Immature natural killer cell (primary cell): ENCODE measurements around the gene LRP1B. TPM values are rescaled to one million over a fixed set of nuclear protein-coding genes. Genes with fewer than 3 reads are reported as not detected.

Source experiments
- DNase-seq, 3 donors: peaks; one replicate each; pipeline ENCODE4 v3.0.0; 2022; ENCODE audit warnings: mixed read lengths in 1 of 3
- H3K27ac Mint-ChIP-seq, 6 donors: one replicate each; pipeline ENCODE4 v1.8.0; 2020; ENCODE audit warnings: mixed read lengths in 6 of 6, mild to moderate bottlenecking in 5 of 6, inconsistent platforms in 4 of 6, moderate library complexity in 3 of 6
- H3K27me3 Mint-ChIP-seq, 3 donors: one replicate each; pipeline ENCODE4 v1.8.0; 2020 to 2021; ENCODE audit warnings: low read depth in 3 of 3, mild to moderate bottlenecking in 3 of 3, mixed read lengths in 3 of 3, moderate library complexity in 3 of 3, inconsistent platforms in 1 of 3
- H3K36me3 Mint-ChIP-seq, 3 donors: one replicate each; pipeline ENCODE4 v1.8.0; 2020; ENCODE audit warnings: mixed read lengths in 3 of 3, inconsistent platforms in 2 of 3, mild to moderate bottlenecking in 2 of 3
- H3K4me1 Mint-ChIP-seq, 2 donors: one replicate each; pipeline ENCODE4 v1.8.0; 2020; ENCODE audit warnings: inconsistent platforms in 2 of 2, mild to moderate bottlenecking in 2 of 2, mixed read lengths in 2 of 2, moderate library complexity in 1 of 2
- H3K4me3 Mint-ChIP-seq, 5 donors: one replicate each; pipeline ENCODE4 v1.8.0; 2020; ENCODE audit warnings: mild to moderate bottlenecking in 5 of 5, mixed read lengths in 5 of 5, inconsistent platforms in 3 of 5, moderate library complexity in 3 of 5
- H3K9me3 Mint-ChIP-seq, 6 donors: one replicate each; pipeline ENCODE4 v1.8.0; 2020; ENCODE audit warnings: mild to moderate bottlenecking in 6 of 6, mixed read lengths in 6 of 6, inconsistent platforms in 4 of 6, moderate library complexity in 3 of 6
- polyA plus RNA-seq, 3 donors: library from polyadenylated mRNA; unstranded; fragments of 300-500 nt; fragmentation: Illumina TruSeq; gene quantifications; one replicate each; pipeline ENCODE4 v1.2.3, GENCODE V29; 2021

The LRP1B gene
- polyA plus RNA-seq, 3 donors from 2014 or later, result not detected

- Mint-ChIP-seq H3K4me3 (no peak overlapping the region), H3K4me1 (no peaks in the 10 kb centered on the region), H3K9me3 (peaks cover 2 to 34% (median 14%) of the 10 kb centered on the region in 6 donors), H3K36me3 (no peaks in the 10 kb centered on the region), H3K27ac (no peak overlapping the region), H3K27me3 (no peaks in the 10 kb centered on the region)
- DNase-seq, result no peak
Measured at GRCh38 chr2:140929849-140930248, 1201.0 kb downstream of the LRP1B start.

- Mint-ChIP-seq H3K27ac (no peak overlapping the region), H3K36me3 (no peaks in the 10 kb centered on the region)
Measured at GRCh38 chr2:140918426-140918825, 1212.4 kb downstream of the LRP1B start.

GRCh38 chr2:140916410-140916809, 1214.4 kb downstream of the LRP1B start:
- H3K4me1 Mint-ChIP-seq, result no peaks in the 10 kb centered on the region
- H3K4me3 Mint-ChIP-seq, result no peak overlapping the region
- no peak overlapping the region for H3K27ac Mint-ChIP-seq

More at GRCh38 chr2:140918426-140918825, 1212.4 kb downstream of the LRP1B start:
- Mint-ChIP-seq H3K27me3 (peaks cover 0 to 2% (median 0%) of the 10 kb centered on the region in 3 donors), H3K4me3 (no peak overlapping the region), H3K4me1 (no peaks in the 10 kb centered on the region), H3K9me3 (peaks cover 0 to 43% (median 18%) of the 10 kb centered on the region in 6 donors)
- DNase-seq, result no peak

GRCh38 chr2:140910683-140911082, 1220.1 kb downstream of the LRP1B start:
- Mint-ChIP-seq H3K9me3 (peaks cover 0 to 42% (median 20%) of the 10 kb centered on the region in 6 donors), H3K36me3 (no peaks in the 10 kb centered on the region), H3K27me3 (peaks cover 0 to 2% (median 0%) of the 10 kb centered on the region in 3 donors), H3K27ac (no peak overlapping the region), H3K4me3 (no peak overlapping the region), H3K4me1 (no peaks in the 10 kb centered on the region)
- DNase-seq, result no peak

More at GRCh38 chr2:140916410-140916809, 1214.4 kb downstream of the LRP1B start:
- H3K27me3 Mint-ChIP-seq, result peaks cover 0 to 2% (median 0%) of the 10 kb centered on the region in 3 donors
- peaks cover 0 to 49% (median 18%) of the 10 kb centered on the region in 6 donors for H3K9me3 Mint-ChIP-seq
- no peaks in the 10 kb centered on the region for H3K36me3 Mint-ChIP-seq
- no peak for DNase-seq

- H3K4me1 Mint-ChIP-seq, result no peaks in the 10 kb centered on the region
- H3K27ac Mint-ChIP-seq, result no peak overlapping the region
- no peaks in the 10 kb centered on the region for H3K36me3 Mint-ChIP-seq
- H3K4me3 Mint-ChIP-seq, result no peak overlapping the region
- peaks cover 0 to 2% (median 0%) of the 10 kb centered on the region in 3 donors for H3K27me3 Mint-ChIP-seq
- peaks cover 3 to 45% (median 14%) of the 10 kb centered on the region in 6 donors for H3K9me3 Mint-ChIP-seq
- DNase-seq, result no peak
Measured at GRCh38 chr2:140905083-140905781, 1225.6 kb downstream of the LRP1B start.

GRCh38 chr2:140895378-140895777, 1235.4 kb downstream of the LRP1B start:
- peaks cover 0 to 3% (median 0%) of the 10 kb centered on the region in 3 donors for H3K36me3 Mint-ChIP-seq

GRCh38 chr2:140893685-140894084, 1237.1 kb downstream of the LRP1B start:
- DNase-seq, result no peak
- H3K4me3 Mint-ChIP-seq, result no peak overlapping the region
- peaks cover 15 to 69% (median 23%) of the 10 kb centered on the region in 6 donors for H3K9me3 Mint-ChIP-seq
- no peak overlapping the region for H3K27ac Mint-ChIP-seq
- H3K4me1 Mint-ChIP-seq, result no peaks in the 10 kb centered on the region
- peaks cover 0 to 3% (median 0%) of the 10 kb centered on the region in 3 donors for H3K36me3 Mint-ChIP-seq
- peaks cover 0 to 1% (median 0%) of the 10 kb centered on the region in 3 donors for H3K27me3 Mint-ChIP-seq

More at GRCh38 chr2:140895378-140895777, 1235.4 kb downstream of the LRP1B start:
- H3K4me3 Mint-ChIP-seq, result no peak overlapping the region
- H3K9me3 Mint-ChIP-seq, result peaks cover 14 to 71% (median 28%) of the 10 kb centered on the region in 6 donors
- no peak overlapping the region for H3K27ac Mint-ChIP-seq
- H3K27me3 Mint-ChIP-seq, result peaks cover 0 to 1% (median 0%) of the 10 kb centered on the region in 3 donors
- no peak for DNase-seq
- H3K4me1 Mint-ChIP-seq, result no peaks in the 10 kb centered on the region

- peaks cover 0 to 3% (median 0%) of the 10 kb centered on the region in 3 donors for H3K36me3 Mint-ChIP-seq
- no peak for DNase-seq
Measured at GRCh38 chr2:140892911-140893637, 1237.7 kb downstream of the LRP1B start.

GRCh38 chr2:140892436-140892835, 1238.4 kb downstream of the LRP1B start:
- H3K4me1 Mint-ChIP-seq, result no peaks in the 10 kb centered on the region
- H3K27ac Mint-ChIP-seq, result no peak overlapping the region
- no peak for DNase-seq

More at GRCh38 chr2:140892911-140893637, 1237.7 kb downstream of the LRP1B start:
- Mint-ChIP-seq H3K27ac (no peak overlapping the region), H3K4me3 (no peak overlapping the region), H3K9me3 (peaks cover 15 to 66% (median 21%) of the 10 kb centered on the region in 6 donors), H3K27me3 (peaks cover 0 to 1% (median 0%) of the 10 kb centered on the region in 3 donors), H3K4me1 (no peaks in the 10 kb centered on the region)

GRCh38 chr2:140891614-140892212, 1239.1 kb downstream of the LRP1B start:
- no peak for DNase-seq
- H3K4me3 Mint-ChIP-seq, result no peak overlapping the region
- peaks cover 0 to 7% (median 0%) of the 10 kb centered on the region in 3 donors for H3K36me3 Mint-ChIP-seq
- peaks cover 0 to 1% (median 0%) of the 10 kb centered on the region in 3 donors for H3K27me3 Mint-ChIP-seq
- peaks cover 15 to 64% (median 27%) of the 10 kb centered on the region in 6 donors for H3K9me3 Mint-ChIP-seq
- no peak overlapping the region for H3K27ac Mint-ChIP-seq
- no peaks in the 10 kb centered on the region for H3K4me1 Mint-ChIP-seq

More at GRCh38 chr2:140892436-140892835, 1238.4 kb downstream of the LRP1B start:
- Mint-ChIP-seq H3K27me3 (peaks cover 0 to 1% (median 0%) of the 10 kb centered on the region in 3 donors), H3K9me3 (peaks cover 15 to 66% (median 26%) of the 10 kb centered on the region in 6 donors), H3K4me3 (no peak overlapping the region), H3K36me3 (peaks cover 0 to 7% (median 0%) of the 10 kb centered on the region in 3 donors)

- Mint-ChIP-seq H3K4me1 (no peaks in the 10 kb centered on the region), H3K4me3 (no peak overlapping the region), H3K27me3 (peaks cover 0 to 2% (median 0%) of the 10 kb centered on the region in 3 donors), H3K27ac (no peak overlapping the region), H3K36me3 (peaks cover 0 to 4% (median 0%) of the 10 kb centered on the region in 3 donors), H3K9me3 (peaks cover 0 to 30% (median 14%) of the 10 kb centered on the region in 6 donors)
- DNase-seq, result no peak
Measured at GRCh38 chr2:140882671-140883620, 1247.9 kb downstream of the LRP1B start.

- Mint-ChIP-seq H3K4me3 (no peak overlapping the region), H3K36me3 (no peaks in the 10 kb centered on the region), H3K27me3 (peaks cover 0 to 7% (median 0%) of the 10 kb centered on the region in 3 donors), H3K9me3 (peaks cover 2 to 43% (median 15%) of the 10 kb centered on the region in 6 donors), H3K27ac (no peak overlapping the region), H3K4me1 (no peaks in the 10 kb centered on the region)
- DNase-seq, result no peak
Measured at GRCh38 chr2:140880573-140880972, 1250.2 kb downstream of the LRP1B start.
